ENCODE results near the gene TMEM88. TPM values are rescaled to one million over a fixed set of nuclear protein-coding genes. Genes with fewer than 3 reads are reported as not detected.
A peak's percentile ranks its signal among the peaks of the same experiment; 100 is the strongest.

Gene TMEM88
- total RNA-seq, 1 donor: 0.36 TPM

DNA sequence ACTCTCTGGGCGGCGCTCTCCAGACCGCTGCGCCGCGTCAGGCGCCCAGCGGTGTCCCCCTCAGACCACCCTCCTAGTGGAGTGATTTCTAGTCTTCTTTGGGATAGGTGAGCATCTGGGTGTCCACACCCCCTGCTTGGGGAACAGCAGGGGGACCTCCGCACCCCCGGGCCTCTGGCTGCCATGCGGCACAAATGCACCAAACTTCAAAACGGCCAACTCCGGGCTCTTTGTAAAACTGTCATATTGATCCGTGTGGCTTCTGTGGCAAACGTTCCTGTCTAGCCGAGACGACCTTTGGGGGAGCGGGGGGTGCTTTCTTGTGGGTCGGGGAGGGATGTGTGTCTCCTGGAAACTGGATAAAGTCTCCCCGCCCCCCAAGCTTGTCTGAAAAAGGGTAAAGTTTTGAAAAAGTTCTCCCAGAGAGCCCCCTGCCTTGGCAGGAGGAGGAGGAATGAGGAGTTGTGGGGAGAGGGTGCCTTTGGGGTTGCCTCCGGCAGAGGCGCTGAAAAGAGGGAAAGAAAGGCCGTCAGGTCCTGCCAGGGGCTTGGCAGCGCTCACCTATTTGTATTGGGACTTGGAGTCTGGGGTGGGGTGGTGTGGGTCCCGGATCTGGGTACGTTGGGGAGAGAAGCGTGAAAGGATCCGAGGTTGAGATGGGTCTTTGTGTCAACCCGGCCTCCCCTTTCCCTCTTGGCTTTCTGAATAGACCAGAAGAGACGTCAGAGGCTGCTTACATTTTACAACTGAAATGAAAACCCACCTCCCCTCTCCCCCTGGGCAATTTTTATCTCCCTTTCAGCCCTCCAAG lies 31.6 kb downstream of the TMEM88 start:
- H2AFZ ChIP-seq (ENCODE audit: low read length): peak overlapping the region; percentile 76
- TF ChIP-seq, protein P1, sequence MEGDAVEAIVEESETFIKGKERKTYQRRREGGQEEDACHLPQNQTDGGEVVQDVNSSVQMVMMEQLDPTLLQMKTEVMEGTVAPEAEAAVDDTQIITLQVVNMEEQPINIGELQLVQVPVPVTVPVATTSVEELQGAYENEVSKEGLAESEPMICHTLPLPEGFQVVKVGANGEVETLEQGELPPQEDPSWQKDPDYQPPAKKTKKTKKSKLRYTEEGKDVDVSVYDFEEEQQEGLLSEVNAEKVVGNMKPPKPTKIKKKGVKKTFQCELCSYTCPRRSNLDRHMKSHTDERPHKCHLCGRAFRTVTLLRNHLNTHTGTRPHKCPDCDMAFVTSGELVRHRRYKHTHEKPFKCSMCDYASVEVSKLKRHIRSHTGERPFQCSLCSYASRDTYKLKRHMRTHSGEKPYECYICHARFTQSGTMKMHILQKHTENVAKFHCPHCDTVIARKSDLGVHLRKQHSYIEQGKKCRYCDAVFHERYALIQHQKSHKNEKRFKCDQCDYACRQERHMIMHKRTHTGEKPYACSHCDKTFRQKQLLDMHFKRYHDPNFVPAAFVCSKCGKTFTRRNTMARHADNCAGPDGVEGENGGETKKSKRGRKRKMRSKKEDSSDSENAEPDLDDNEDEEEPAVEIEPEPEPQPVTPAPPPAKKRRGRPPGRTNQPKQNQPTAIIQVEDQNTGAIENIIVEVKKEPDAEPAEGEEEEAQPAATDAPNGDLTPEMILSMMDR (IDR thresholded peaks at IDR 0.05; ENCODE audit: extremely low read depth, low read depth, low read length): no peak
- peak overlapping the region; percentile 97 for H3K4me2 ChIP-seq (ENCODE audit: insufficient read depth, low read length)
- H3K27me3 ChIP-seq (ENCODE audit: insufficient read depth, low read length): no peaks in the 10 kb centered on the region
- H3K4me1 ChIP-seq (ENCODE audit: insufficient read depth, low read length): peaks cover 44% of the 10 kb centered on the region
- peak overlapping the region; percentile 75 for H3K27ac ChIP-seq (ENCODE audit: low read depth, low read length)
- H3K36me3 ChIP-seq (ENCODE audit: insufficient read depth, low read length): peaks cover 28% of the 10 kb centered on the region
- H3K79me2 ChIP-seq (ENCODE audit: insufficient read depth, low read length): peaks cover 36% of the 10 kb centered on the region
- peak overlapping the region; percentile 95 for H3K4me3 ChIP-seq (ENCODE audit: insufficient read depth, low read length)
- H4K20me1 ChIP-seq (ENCODE audit: insufficient read depth, low read length): peaks cover 20% of the 10 kb centered on the region
- peak; percentile 92 for DNase-seq (ENCODE audit: insufficient read length, low spot score, missing footprints)
- no peaks in the 10 kb centered on the region for H3K9me3 ChIP-seq (ENCODE audit: low read depth, low read length)

DNA sequence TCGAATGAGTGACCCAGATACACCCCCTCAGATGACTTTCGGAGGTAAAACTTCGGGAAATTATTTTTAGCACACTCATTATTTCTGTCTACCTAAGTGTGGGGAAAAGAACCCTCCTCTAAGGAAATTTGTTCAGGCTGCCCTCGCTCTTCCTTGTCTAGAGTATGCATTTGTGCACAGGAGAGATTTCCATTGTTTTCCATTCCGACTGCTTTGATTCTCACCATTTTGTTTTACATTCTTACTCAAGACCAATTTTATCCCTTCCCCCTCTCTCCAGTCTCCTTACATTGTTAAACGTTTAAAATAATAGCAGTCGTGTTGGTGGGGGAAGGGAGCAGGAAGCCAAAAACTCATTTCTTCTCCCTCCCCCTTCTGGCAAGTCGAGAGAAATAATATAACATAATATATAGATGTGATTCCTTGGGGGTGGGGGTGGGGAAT lies 32.2 kb downstream of the TMEM88 start:
- H3K4me2 ChIP-seq (ENCODE audit: insufficient read depth, low read length): peak overlapping the region; percentile 97
- TF ChIP-seq, protein P1 (IDR thresholded peaks at IDR 0.05; ENCODE audit: extremely low read depth, low read depth, low read length): no peak
- peak overlapping the region; percentile 95 for H3K4me3 ChIP-seq (ENCODE audit: insufficient read depth, low read length)
- H3K79me2 ChIP-seq (ENCODE audit: insufficient read depth, low read length): peaks cover 36% of the 10 kb centered on the region
- H2AFZ ChIP-seq (ENCODE audit: low read length): peak overlapping the region; percentile 76
- H3K27ac ChIP-seq (ENCODE audit: low read depth, low read length): peak overlapping the region; percentile 75
- peaks cover 44% of the 10 kb centered on the region for H3K4me1 ChIP-seq (ENCODE audit: insufficient read depth, low read length)
- peaks cover 28% of the 10 kb centered on the region for H3K36me3 ChIP-seq (ENCODE audit: insufficient read depth, low read length)
- H3K27me3 ChIP-seq (ENCODE audit: insufficient read depth, low read length): no peaks in the 10 kb centered on the region
- peaks cover 20% of the 10 kb centered on the region for H4K20me1 ChIP-seq (ENCODE audit: insufficient read depth, low read length)
- peak; percentile 88 for DNase-seq (ENCODE audit: insufficient read length, low spot score, missing footprints)
- no peaks in the 10 kb centered on the region for H3K9me3 ChIP-seq (ENCODE audit: low read depth, low read length)

DNA sequence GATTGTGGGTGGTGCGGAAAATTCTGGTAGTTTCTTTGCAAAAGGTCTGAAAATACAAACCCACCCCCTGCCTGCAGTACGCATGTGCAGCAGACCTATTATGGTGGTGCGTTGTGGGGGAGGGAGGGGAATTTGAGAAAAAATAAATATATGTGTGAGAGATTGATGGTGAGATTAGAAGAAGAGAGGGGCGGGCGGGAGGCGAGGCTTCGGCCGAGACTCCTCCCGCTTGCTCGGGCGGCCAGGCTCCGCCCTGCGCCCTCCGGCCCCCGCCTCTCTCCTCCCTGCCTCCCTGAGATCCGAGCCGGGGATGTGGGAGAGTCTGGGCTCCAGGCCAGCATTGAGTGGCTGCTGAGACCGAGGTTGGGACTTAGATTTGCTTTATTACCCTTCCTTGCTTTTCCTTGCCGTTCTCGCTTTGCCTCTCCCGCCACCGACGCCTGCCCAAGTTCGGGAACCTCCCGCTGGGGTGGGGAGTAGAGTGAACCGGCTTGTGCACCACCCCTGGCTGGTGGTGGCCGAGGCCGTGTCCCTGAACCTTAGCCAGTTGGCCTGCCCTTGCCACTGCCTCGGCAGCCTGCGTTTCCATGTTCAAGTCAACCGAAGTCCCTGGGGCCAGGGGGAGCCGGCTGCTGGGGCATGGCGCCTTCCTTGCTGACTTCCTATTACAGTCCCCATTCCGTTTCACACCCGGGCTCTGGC lies 32.8 kb downstream of the TMEM88 start:
- Histone ChIP-seq H3K4me1 (ENCODE audit: insufficient read depth, low read length) (peaks cover 44% of the 10 kb centered on the region), H3K4me2 (ENCODE audit: insufficient read depth, low read length) (peak overlapping the region; percentile 97), H4K20me1 (ENCODE audit: insufficient read depth, low read length) (peaks cover 20% of the 10 kb centered on the region), H2AFZ (ENCODE audit: low read length) (peak overlapping the region; percentile 85), H3K36me3 (ENCODE audit: insufficient read depth, low read length) (peaks cover 29% of the 10 kb centered on the region), H3K27me3 (ENCODE audit: insufficient read depth, low read length) (no peaks in the 10 kb centered on the region), H3K27ac (ENCODE audit: low read depth, low read length) (peak overlapping the region; percentile 79), H3K4me3 (ENCODE audit: insufficient read depth, low read length) (peak overlapping the region; percentile 95), H3K9me3 (ENCODE audit: low read depth, low read length) (no peaks in the 10 kb centered on the region), H3K79me2 (ENCODE audit: insufficient read depth, low read length) (peaks cover 36% of the 10 kb centered on the region)
- TF ChIP-seq, protein P1 (IDR thresholded peaks at IDR 0.05; ENCODE audit: extremely low read depth, low read depth, low read length): no peak
- DNase-seq (ENCODE audit: insufficient read length, low spot score, missing footprints): peak; percentile 99
